Measurements from ENCODE around the gene TMTC2.

TMTC2 gene

GRCh38 chr12:82996168-82996812, 309.6 kb downstream of the TMTC2 start:
- no peak for DNase-seq (ENCODE audit: insufficient read length, low spot score)
- FAIRE-seq, result no peak

GRCh38 chr12:82998509-82998908, 311.8 kb downstream of the TMTC2 start:
- DNase-seq (ENCODE audit: insufficient read length, low spot score) (no peak), FAIRE-seq (no peak)

- FAIRE-seq (no peak), DNase-seq (ENCODE audit: insufficient read length, low spot score) (no peak)
These were observed 316.3 kb downstream of the TMTC2 start for GRCh38 chr12:83003026-83003425.

- no peak for FAIRE-seq
- no peak for DNase-seq (ENCODE audit: insufficient read length, low spot score)
These were observed 319.0 kb downstream of the TMTC2 start for GRCh38 chr12:83005534-83006197.

GRCh38 chr12:83008703-83009102, 322.0 kb downstream of the TMTC2 start:
- FAIRE-seq (no peak), DNase-seq (ENCODE audit: insufficient read length, low spot score) (no peak)

- no peak for DNase-seq (ENCODE audit: insufficient read length, low spot score)
- no peak for FAIRE-seq
These were observed 323.6 kb downstream of the TMTC2 start for GRCh38 chr12:83010169-83010804.

GRCh38 chr12:83015390-83016217, 328.9 kb downstream of the TMTC2 start:
- DNase-seq (ENCODE audit: insufficient read length, low spot score), result no peak
- peak; percentile 59 for FAIRE-seq

- FAIRE-seq, result no peak
- DNase-seq (ENCODE audit: insufficient read length, low spot score), result no peak
These were observed 329.6 kb downstream of the TMTC2 start for GRCh38 chr12:83016218-83016835.

GRCh38 chr12:83016991-83017390, 330.3 kb downstream of the TMTC2 start:
- FAIRE-seq, result no peak
- DNase-seq (ENCODE audit: insufficient read length, low spot score), result no peak

- DNase-seq (ENCODE audit: insufficient read length, low spot score), result no peak
- no peak for FAIRE-seq
These were observed 331.4 kb downstream of the TMTC2 start for GRCh38 chr12:83018088-83018487.

- no peak for FAIRE-seq
These were observed 340.5 kb downstream of the TMTC2 start for GRCh38 chr12:83027021-83027723.

GRCh38 chr12:83031196-83031595, 344.5 kb downstream of the TMTC2 start:
- FAIRE-seq, result no peak
- DNase-seq (ENCODE audit: insufficient read length, low spot score), result no peak

More at GRCh38 chr12:83027021-83027723, 340.5 kb downstream of the TMTC2 start:
- no peak for DNase-seq (ENCODE audit: insufficient read length, low spot score)

- FAIRE-seq (peak; percentile 61), DNase-seq (ENCODE audit: insufficient read length, low spot score) (no peak)
These were observed 350.1 kb downstream of the TMTC2 start for GRCh38 chr12:83036847-83037246.

- DNase-seq (ENCODE audit: insufficient read length, low spot score) (no peak), FAIRE-seq (no peak)
These were observed 352.7 kb downstream of the TMTC2 start for GRCh38 chr12:83039413-83039812.

GRCh38 chr12:83040339-83040738, 353.6 kb downstream of the TMTC2 start:
- FAIRE-seq (no peak), DNase-seq (ENCODE audit: insufficient read length, low spot score) (no peak)

- no peak for DNase-seq (ENCODE audit: insufficient read length, low spot score)
- FAIRE-seq, result no peak
These were observed 354.3 kb downstream of the TMTC2 start for GRCh38 chr12:83040991-83041390.

- FAIRE-seq (no peak), DNase-seq (ENCODE audit: insufficient read length, low spot score) (no peak)
These were observed 355.9 kb downstream of the TMTC2 start for GRCh38 chr12:83042441-83043200.

- DNase-seq (ENCODE audit: insufficient read length, low spot score) (no peak), FAIRE-seq (no peak)
These were observed 358.0 kb downstream of the TMTC2 start for GRCh38 chr12:83044736-83045135.

- FAIRE-seq (no peak), DNase-seq (ENCODE audit: insufficient read length, low spot score) (no peak)
These were observed 359.3 kb downstream of the TMTC2 start for GRCh38 chr12:83046019-83046418.

All from GM19239 (cell line).